Small intestine (tissue), 7 donors: ENCODE data around the gene SLC6A17. TPM values are rescaled to one million over a fixed set of nuclear protein-coding genes. Genes with fewer than 3 reads are reported as not detected.

ENCODE experiments used
- DNase-seq, 2 donors: peaks; one replicate each; pipeline versions ENCODE4 v3.0.0 to v3.0.0-alpha.2; 2013
- FAIRE-seq: peaks from 2 replicates; lab custom pipeline; 2012; peaks lifted over from hg19 to GRCh38; lab: Jason Lieb, UNC
- H3K27ac ChIP-seq, 3 donors: one replicate each; pipeline ENCODE4 v1.5.1; 2013; ENCODE audit warnings: low read length in 2 of 3, mild to moderate bottlenecking in 2 of 3, control low read depth in 1 of 3, inconsistent platforms in 1 of 3, low read depth in 1 of 3, moderate library complexity in 1 of 3
- H3K27me3 ChIP-seq, 3 donors: one replicate each; pipeline ENCODE4 v1.6.1; 2013; ENCODE audit warnings: low read length in 3 of 3, inconsistent platforms in 1 of 3; ENCODE audit not compliant: control insufficient read depth in 3 of 3, insufficient read depth in 3 of 3
- H3K36me3 ChIP-seq, 3 donors: one replicate each; pipeline ENCODE4 v1.6.1; 2013; ENCODE audit warnings: low read length in 3 of 3, inconsistent platforms in 1 of 3, low read depth in 1 of 3, mild to moderate bottlenecking in 1 of 3, moderate library complexity in 1 of 3; ENCODE audit not compliant: control insufficient read depth in 3 of 3, insufficient read depth in 2 of 3
- H3K4me1 ChIP-seq, 3 donors: one replicate each; pipeline ENCODE4 v1.6.1; 2013; ENCODE audit warnings: low read length in 2 of 3, inconsistent platforms in 1 of 3, low read depth in 1 of 3, mild to moderate bottlenecking in 1 of 3, moderate library complexity in 1 of 3; ENCODE audit not compliant: control insufficient read depth in 3 of 3, insufficient read depth in 2 of 3
- H3K4me3 ChIP-seq, 3 donors: one replicate each; pipeline ENCODE4 v1.5.1; 2013; ENCODE audit warnings: low read length in 3 of 3, control low read depth in 1 of 3, inconsistent platforms in 1 of 3, low read depth in 1 of 3, mild to moderate bottlenecking in 1 of 3, moderate library complexity in 1 of 3
- H3K9me3 ChIP-seq, 2 donors: one replicate each; pipeline ENCODE4 v1.6.1; 2013; ENCODE audit warnings: low read depth in 1 of 2, low read length in 1 of 2; ENCODE audit not compliant: control insufficient read depth in 2 of 2, insufficient read depth in 1 of 2
- WGBS, 3 donors: extraction: QIAGEN DNeasy Blood & Tissue Kit; methylation state at CpG; one replicate each; pipeline ENCODE4 v1.1.7; 2013; 5-methylcytosine and 5-hydroxymethylcytosine counted together
- polyA plus RNA-seq, 4 donors: library from polyadenylated mRNA; stranded (reverse) in 3 of 4; unstranded in 1 of 4; fragments of 200-250 nt in 3 of 4; fragments of 120-200 nt in 1 of 4; gene quantifications; one replicate each; pipeline versions ENCODE4 v1.2.1 to v1.2.3, GENCODE V29; 2013
- donor health status: healthy with polysubstance abuse.
- donor health status: control.
- donor health status: control.
- donor health status: Bipolar disorder and iron deficiency.
- donor health status: healthy.

Gene SLC6A17
- polyA plus RNA-seq, 4 donors, result under 0.01 to 0.49 TPM; not detected in 2

DNA sequence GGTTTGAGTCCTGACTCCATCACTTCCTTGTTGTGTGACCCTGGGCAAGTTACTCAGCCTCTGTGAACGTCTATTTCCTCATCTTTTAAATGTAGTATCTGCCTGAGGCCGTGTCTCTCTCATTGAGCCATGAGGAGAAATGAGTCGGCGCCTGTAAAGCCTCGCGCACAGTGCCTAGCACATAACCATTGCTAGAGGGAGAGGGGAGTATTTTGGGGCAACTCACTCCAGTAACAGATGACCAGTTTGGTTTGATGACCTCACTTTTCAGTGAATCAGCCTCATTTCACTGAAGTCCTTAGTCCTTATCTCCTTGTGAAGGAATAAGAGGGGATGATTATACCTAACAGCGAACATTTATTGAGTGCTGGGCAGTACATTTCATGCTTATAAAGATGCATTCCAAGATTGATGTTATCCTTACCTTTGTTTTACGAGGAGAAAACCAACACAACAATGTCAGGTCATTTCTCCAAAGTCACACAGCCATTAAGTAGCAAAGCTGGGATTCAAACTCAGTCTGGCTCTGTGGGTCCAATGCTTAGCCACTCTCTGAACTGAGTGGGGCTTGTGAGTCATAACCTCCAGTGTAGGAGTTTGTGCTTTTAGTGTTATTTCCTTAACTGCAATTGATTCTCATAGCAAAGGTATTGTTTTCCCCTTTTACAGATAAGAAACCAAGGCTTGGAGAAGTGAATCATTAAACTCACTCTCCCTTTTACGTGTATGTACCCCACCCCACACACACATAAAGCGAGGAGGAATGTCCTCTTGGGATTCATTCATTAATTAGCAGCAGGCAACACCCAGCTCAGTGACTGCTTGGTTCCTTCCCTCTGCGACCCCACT lies 85.8 kb downstream of the SLC6A17 start:
- peaks cover 0 to 12% (median 0%) of the 10 kb centered on the region in 3 donors for H3K36me3 ChIP-seq
- FAIRE-seq (no peak), DNase-seq (peak; percentile 29 to 36)
- no peaks in the 10 kb centered on the region for H3K27me3 ChIP-seq
- 44 to 56% (median 50%) methylated on average over 11 of the region's 11 CpGs for WGBS, 3 donors
- peaks cover 0 to 12% (median 11%) of the 10 kb centered on the region in 3 donors for H3K4me1 ChIP-seq
- H3K4me3 ChIP-seq, result no peak overlapping the region
- peaks cover 0 to 13% of the 10 kb centered on the region in 2 donors for H3K9me3 ChIP-seq
- H3K27ac ChIP-seq, result peak overlapping the region in 1 of 3 donors; percentile 62

DNA sequence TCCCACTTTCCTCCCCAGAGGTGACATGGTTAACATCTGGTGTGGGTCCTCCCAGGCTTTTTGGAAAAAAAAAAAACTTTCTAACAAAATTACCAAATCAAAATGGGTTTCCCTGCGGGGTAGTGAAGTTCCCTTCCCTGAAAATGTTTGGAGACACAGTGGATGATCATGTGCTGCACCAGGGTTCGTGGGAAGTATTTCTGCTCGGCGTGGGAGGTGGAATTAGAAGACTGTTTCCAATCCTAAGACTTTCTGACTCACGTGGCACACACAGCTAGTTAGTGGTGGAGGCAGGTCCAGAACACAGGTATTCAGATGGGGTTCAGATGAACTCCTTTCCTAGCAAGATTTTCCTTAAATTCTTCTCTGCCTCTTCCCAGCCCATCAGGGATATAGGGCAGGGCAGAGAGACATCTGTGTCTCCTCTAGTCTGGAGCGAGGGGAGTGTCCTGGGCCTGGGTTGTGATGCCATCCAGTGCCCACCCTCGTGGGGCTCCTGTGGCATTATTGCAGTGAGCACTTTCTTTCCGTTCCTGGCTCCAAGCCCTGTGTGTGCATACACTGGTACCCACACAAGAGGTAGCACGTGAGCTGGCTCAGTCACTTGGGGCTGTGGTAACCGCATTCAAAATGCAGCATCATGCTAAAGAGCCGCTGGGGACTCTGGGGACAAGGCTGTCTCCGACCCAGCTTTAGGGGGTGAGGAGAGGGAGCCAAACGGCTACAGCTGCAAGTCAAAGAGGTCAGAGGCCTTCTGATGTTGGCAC lies 87.3 kb downstream of the SLC6A17 start:
- Histone ChIP-seq H3K4me1 (peaks cover 0 to 12% (median 11%) of the 10 kb centered on the region in 3 donors), H3K27me3 (no peaks in the 10 kb centered on the region), H3K27ac (no peak overlapping the region), H3K4me3 (no peak overlapping the region), H3K36me3 (peaks cover 0 to 5% (median 0%) of the 10 kb centered on the region in 3 donors), H3K9me3 (peaks cover 0 to 7% of the 10 kb centered on the region in 2 donors)
- FAIRE-seq (no peak), DNase-seq (no peak)
- WGBS, 3 donors, result 83 to 86% (median 85%) methylated on average over 13 of the region's 13 CpGs

DNA sequence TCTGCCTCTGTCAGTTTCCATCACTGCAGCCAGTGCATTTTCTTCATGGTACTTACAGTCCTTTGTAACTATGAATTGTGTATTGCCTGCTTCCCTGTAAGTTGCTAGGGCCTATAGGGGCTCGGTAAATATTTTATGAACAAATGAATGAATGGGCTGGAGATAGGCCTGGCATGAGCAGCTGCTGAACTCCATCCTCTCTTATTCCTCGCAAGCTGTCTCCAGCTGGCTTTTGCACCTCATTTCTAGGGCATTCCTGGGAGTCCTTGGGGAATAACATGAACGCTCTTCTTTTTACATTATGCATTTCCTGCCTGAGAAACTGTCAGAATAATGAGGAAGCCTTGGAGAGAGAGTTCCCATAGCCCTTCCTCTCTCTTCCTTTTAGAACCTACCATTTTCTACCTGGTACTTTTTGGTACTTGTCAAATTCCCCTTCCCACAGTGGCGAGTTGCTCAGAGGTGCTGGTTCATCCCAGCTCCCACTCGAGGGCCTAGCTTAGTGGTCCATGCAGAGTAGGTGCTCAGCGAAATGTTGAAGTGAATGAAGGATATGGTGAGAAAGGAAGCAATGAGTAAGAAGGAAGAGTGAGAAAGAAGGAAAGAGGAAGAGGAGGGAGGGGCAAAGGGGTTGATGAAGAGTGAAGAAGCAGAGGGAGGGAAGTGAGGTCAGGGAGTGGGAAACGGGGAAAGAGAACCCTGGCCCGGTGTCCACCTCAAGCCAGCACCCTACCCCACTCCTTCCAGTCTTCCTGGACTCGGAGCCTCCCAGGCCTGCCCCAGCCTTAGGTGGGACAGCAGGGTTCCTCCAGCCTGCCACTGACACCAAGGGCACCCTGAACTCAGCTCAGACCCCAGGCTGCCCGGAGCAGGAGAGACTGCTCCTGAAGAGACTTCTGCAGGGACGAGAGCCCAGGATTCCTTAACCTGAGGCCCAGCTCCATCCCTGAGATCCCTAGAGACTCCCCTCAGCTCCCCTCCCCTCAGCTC lies 89.4 kb downstream of the SLC6A17 start:
- Histone ChIP-seq H3K4me3 (no peak overlapping the region), H3K36me3 (no peaks in the 10 kb centered on the region), H3K9me3 (no peaks in the 10 kb centered on the region), H3K27me3 (peaks cover 0 to 6% (median 0%) of the 10 kb centered on the region in 3 donors), H3K4me1 (peaks cover 0 to 12% (median 11%) of the 10 kb centered on the region in 3 donors), H3K27ac (no peak overlapping the region)
- WGBS, 3 donors, result 66 to 85% (median 70%) methylated on average over 11 of the region's 11 CpGs
- FAIRE-seq (no peak), DNase-seq (no peak)

GRCh38 chr1:110240476-110241210 lies 90.3 kb downstream of the SLC6A17 start:
- Histone ChIP-seq H3K9me3 (no peaks in the 10 kb centered on the region), H3K36me3 (no peaks in the 10 kb centered on the region), H3K4me1 (peaks cover 0 to 9% (median 8%) of the 10 kb centered on the region in 3 donors), H3K27ac (no peak overlapping the region), H3K27me3 (peaks cover 0 to 6% (median 0%) of the 10 kb centered on the region in 3 donors), H3K4me3 (no peak overlapping the region)
- 56 to 75% (median 68%) methylated on average over 13 of the region's 13 CpGs for WGBS, 3 donors
- FAIRE-seq (no peak), DNase-seq (peak in 1 of 2 donors; percentile 16)

GRCh38 chr1:110241516-110241915 lies 91.2 kb downstream of the SLC6A17 start:
- no peak for FAIRE-seq
- H3K4me3 ChIP-seq, result no peak overlapping the region
- 17 to 49% (median 45%) methylated on average over 2 of the region's 2 CpGs for WGBS, 3 donors

GRCh38 chr1:110242062-110242461 lies 91.8 kb downstream of the SLC6A17 start:
- H3K27ac ChIP-seq, result no peak overlapping the region
- FAIRE-seq (no peak), DNase-seq (no peak)
- no peaks in the 10 kb centered on the region for H3K4me1 ChIP-seq
- H3K36me3 ChIP-seq, result no peaks in the 10 kb centered on the region
- H3K27me3 ChIP-seq, result peaks cover 0 to 12% (median 0%) of the 10 kb centered on the region in 3 donors
- H3K4me3 ChIP-seq, result no peak overlapping the region
- WGBS, 3 donors, result 76 to 93% (median 92%) methylated on average over 4 of the region's 4 CpGs
- no peaks in the 10 kb centered on the region for H3K9me3 ChIP-seq

More at GRCh38 chr1:110241516-110241915, 91.2 kb downstream of the SLC6A17 start:
- peaks cover 0 to 1% (median 1%) of the 10 kb centered on the region in 3 donors for H3K4me1 ChIP-seq
- H3K27me3 ChIP-seq, result peaks cover 0 to 12% (median 0%) of the 10 kb centered on the region in 3 donors
- no peaks in the 10 kb centered on the region for H3K36me3 ChIP-seq
- DNase-seq, result no peak
- no peaks in the 10 kb centered on the region for H3K9me3 ChIP-seq
- no peak overlapping the region for H3K27ac ChIP-seq

DNA sequence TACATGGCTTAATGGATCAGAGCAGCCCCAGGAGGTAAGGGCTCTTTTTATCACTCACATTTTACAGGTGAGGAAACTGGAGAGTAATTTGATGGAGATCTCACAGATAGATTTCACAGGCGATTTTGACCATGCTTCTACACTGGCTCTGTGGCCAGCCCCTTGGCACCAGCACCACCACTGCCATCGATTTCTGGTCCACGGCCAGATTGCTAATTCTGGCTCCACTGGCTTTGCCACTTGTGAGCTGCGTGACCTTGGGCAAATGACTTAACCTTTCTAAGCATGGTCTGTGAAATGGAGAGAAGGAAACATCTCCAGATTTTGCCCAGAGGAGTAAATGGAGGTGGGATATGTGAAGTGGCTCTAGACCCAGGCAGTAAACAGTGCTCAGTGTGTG lies 92.4 kb downstream of the SLC6A17 start:
- H3K27me3 ChIP-seq, result peaks cover 0 to 12% (median 0%) of the 10 kb centered on the region in 3 donors
- H3K36me3 ChIP-seq, result no peaks in the 10 kb centered on the region
- 65 to 87% (median 69%) methylated on average over 4 of the region's 4 CpGs for WGBS, 3 donors
- H3K4me3 ChIP-seq, result no peak overlapping the region
- H3K9me3 ChIP-seq, result no peaks in the 10 kb centered on the region
- H3K4me1 ChIP-seq, result no peaks in the 10 kb centered on the region
- DNase-seq (no peak), FAIRE-seq (no peak)
- H3K27ac ChIP-seq, result no peak overlapping the region
